GM12873 (cell line): ENCODE data around the gene PPP2R5C.

ENCODE experiments used
- TF ChIP-seq, protein P1 (sequence below): IDR thresholded peaks from 2 replicates; pipeline ENCODE4 v1.5.1; 2012; ENCODE audit warnings: low read depth, mild to moderate bottlenecking, moderate library complexity, low read length, control low read depth; ENCODE audit not compliant: insufficient read depth; ENCODE audit errors: missing control alignments

Gene PPP2R5C

DNA sequence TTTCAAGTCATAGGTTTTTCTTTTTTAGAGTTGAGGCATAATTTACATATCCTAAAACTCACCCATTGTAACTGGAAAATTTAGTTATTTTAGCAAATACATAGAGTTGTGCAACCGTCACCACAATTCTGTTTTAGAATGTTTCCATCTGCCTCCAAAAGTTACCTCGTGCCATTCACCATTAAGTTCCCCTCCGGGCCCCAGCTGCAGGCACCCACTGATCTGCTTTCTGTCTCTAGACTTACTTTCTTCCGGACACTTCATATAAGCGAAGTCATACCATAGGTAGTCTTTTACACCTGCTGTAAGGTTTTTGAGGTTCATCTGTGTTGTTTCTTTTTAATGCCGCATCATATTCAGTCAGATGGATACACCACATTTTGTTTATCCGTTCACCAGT is 28.7 kb downstream of the PPP2R5C start:
- TF ChIP-seq, protein P1, sequence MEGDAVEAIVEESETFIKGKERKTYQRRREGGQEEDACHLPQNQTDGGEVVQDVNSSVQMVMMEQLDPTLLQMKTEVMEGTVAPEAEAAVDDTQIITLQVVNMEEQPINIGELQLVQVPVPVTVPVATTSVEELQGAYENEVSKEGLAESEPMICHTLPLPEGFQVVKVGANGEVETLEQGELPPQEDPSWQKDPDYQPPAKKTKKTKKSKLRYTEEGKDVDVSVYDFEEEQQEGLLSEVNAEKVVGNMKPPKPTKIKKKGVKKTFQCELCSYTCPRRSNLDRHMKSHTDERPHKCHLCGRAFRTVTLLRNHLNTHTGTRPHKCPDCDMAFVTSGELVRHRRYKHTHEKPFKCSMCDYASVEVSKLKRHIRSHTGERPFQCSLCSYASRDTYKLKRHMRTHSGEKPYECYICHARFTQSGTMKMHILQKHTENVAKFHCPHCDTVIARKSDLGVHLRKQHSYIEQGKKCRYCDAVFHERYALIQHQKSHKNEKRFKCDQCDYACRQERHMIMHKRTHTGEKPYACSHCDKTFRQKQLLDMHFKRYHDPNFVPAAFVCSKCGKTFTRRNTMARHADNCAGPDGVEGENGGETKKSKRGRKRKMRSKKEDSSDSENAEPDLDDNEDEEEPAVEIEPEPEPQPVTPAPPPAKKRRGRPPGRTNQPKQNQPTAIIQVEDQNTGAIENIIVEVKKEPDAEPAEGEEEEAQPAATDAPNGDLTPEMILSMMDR: no peak

DNA sequence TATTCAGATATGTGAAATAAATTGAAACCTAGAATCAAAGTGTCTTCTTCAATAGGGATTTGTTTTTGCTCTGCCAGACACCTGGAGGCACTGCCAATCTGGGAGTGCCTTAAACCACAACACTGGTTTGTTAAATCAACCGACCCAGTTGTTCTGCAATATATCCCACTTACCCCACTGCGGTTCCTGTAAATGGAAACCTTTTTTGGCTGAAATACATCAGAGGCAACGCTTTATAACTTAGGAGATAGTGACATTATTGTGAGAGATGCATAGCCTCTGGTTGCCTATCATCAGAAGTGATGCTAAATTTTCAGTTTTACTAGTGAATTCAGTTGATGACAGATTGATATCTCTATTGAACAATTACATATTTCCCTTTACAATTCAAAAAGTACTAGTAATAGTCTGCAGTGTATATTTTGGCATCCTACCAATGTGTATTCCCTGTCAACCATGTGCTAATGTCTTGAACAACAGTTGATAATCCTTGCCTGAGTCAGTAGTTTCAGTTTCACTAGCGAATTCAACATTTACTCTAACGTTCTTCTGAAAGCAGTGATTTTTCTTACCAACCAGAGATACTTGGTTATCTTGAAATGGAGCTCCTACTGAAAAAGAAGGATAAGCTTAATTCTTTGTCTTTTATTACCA is 30.5 kb downstream of the PPP2R5C start:
- TF ChIP-seq, protein P1: no peak

DNA sequence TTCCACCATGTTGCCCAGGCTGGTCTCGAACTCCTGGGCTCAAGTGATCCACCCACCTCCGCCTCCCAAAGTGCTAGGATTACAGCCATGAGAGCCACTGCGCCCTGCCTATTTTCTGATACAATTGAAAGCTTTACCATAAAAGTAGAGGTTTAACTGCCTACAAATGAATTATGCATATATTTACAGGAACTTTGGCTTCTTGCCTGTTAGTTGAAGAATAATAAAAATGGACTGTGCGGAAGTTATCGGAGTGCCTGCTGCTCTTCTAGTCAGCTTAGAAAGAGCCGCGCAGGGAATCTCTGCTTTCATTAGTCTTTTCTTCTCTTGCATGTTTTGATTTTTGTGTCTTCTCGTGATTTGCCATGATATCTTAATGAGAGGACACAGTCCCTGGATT is 34.5 kb downstream of the PPP2R5C start:
- TF ChIP-seq, protein P1: no peak

DNA sequence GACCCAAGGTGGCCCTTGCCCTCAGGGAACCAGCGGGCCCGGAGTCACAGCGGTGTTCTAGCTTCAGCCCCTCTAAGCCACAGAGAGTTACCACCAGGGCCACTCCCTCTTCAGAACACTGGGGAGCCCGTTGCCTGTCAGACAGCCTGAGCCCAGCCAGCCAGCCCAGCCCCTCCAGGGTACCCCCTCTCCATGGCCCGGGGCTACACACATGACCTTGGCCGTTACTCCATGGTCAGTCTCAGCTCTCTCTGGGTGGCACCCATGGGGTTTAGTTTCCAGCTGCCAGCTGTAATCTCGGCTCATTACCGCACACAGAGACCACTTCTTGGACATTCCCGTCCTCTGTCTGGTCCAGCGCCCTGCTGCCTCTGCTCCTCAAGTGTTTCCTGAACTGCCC is 35.0 kb downstream of the PPP2R5C start:
- TF ChIP-seq, protein P1: no peak

DNA sequence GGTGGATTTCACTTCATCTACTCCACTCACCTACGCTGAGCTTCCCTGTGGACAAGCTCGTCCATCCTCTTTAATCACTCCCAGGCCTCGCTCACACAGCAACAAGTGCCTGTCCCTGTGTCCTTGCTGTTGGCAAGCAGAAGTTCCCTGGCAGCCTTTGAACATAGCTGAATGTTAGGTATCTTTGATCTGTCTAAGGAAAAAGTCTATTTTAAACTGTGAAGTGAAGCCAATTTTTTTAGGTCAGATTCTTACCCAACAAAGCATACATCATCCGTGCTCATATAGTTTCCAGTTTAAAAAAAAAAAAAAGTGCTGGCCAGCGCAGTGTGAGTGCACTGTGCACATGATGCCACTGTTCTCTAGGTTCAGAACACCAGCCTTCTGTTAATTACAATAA is 36.3 kb downstream of the PPP2R5C start:
- TF ChIP-seq, protein P1: no peak

DNA sequence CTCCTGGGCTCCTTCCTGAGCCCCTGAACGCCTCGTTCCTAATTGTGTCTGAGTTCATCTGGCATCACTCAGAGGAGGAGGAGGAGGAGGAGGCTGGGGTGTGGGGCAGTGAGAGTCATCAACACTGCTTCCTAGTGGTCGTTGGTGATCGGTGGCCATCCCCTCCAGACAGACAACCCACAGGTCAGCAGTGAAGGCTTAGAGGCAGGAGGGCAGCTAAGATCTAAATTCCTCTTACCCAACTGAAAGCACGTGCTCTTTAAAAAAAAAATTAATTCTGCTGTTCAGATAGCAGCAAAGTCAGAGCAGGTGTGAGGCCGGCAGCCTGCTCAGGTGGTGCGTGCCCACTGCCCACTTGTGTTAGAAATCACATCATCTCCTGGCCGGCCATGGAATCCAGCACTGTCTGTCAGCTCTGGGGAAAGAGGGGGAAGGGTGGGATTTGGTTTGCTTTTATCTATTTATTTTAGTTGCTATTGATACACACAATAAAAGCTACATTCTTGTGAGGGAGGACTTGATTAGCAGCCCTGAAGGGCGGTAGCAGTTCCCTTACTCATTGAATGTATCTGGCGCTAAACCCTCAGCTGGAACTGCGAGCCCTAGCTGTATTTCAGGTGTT is 46.6 kb downstream of the PPP2R5C start:
- TF ChIP-seq, protein P1: no peak

DNA sequence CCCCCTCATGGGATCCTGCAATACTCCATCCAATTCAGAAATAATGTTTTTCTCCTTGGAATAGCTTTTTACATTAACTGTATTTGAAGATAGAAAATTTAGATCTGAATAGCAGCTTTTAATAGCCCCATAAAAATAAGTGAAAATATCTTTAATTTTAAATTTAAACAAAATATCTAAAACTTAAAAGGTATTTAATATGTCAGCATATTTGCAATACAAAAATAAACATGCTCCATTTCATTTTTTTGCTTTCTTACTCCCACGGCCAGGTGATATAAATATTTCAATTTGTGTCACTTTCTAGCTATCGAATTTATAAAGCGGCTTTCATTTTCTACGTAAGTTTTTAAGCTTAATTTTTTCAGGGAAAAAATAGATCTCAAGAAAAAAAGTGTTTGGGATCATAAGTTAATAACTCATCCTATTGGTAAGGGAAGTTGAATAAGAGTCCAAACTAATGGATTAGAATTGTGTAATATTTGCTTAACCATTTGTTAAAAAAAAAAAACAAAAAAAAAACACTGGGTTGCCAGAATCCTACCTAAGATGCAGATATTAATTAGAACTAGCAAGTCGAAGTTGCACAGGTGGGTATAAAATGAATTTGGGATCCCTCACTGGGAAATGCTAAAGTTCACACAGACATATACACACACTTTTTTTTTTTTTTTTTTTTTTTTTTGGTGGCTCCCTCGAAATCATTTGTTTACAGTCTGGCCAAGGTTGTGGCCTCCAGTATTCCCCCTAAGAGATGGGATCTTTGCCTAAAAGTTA is 47.6 kb downstream of the PPP2R5C start:
- TF ChIP-seq, protein P1: no peak
